ENCODE results near the gene SLC35E2B.
"Not testable (repeated sequence)": the region's sequence is repeated elsewhere in the genome, so short reads cannot be mapped to it uniquely, and the experiment has no call there.

DNA sequence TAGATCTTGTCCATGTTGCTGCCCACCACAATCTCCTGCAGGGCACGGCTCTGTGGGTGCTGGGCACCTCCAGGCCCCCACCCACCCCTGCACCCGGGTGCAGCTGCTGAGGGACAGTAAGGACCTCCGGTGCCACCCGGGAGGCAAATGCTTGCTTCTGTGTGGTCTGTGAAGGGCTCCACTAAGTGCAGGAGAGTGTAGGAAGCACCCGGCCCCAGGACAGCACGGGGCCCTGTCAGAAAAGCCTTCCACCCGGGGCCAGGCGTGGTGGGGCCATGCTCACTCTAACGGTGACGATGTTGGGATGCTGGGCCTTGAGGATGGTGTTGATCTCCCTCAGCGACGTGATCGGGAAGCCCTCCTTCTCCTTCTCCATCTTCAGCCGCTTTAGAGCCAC is 55.1 kb downstream of the SLC35E2B start:
- not testable (repeated sequence) for TF ChIP-seq CTCF, POLR2A (IDR thresholded peaks at IDR 0.05)
